Left colon (tissue), 2 donors: Measurements from ENCODE around the gene TYW1. TPM values are rescaled to one million over a fixed set of nuclear protein-coding genes. Genes with fewer than 3 reads are reported as not detected.
"Not testable (repeated sequence)": the region's sequence is repeated elsewhere in the genome, so short reads cannot be mapped to it uniquely, and the experiment has no call there.

ENCODE experiments used
- ATAC-seq: fragments of 200-7000 bp; cut with Tn5 transposase; one replicate; pipeline ENCODE4 v1.9.1; 2020; ENCODE audit warnings: mild to moderate bottlenecking, moderate library complexity
- DNase-seq, 2 donors: peaks; one replicate each; pipeline ENCODE4 v3.0.0-alpha.2; 2020
- intact Hi-C, 2 donors: fragments of 100-400 bp; cut with DNase I in 1 of 2; cut with micrococcal nuclease in 1 of 2; formaldehyde crosslinking; loops; one replicate each; pipeline versions ENCODE4 v1.11.2 to v1.14.0; 2022; cut with DNase I, micrococcal nuclease
- total RNA-seq, 2 donors: library from RNA; stranded (reverse); fragmentation: NEBNext Ultra II Directional; extraction: Animal tissue kit (Norgen Biotek cat#: 25700); gene quantifications; one replicate each; pipeline ENCODE4 v1.2.1, GENCODE V29; 2021
- donor health status: DM: no; HTN: no; CAD: no.
- donor health status: DM: yes; HTN: yes; CAD: no.

Gene TYW1
- total RNA-seq, 2 donors from 2014 or later, result 16.1 to 17.9 TPM

- intact Hi-C loops, ATAC-seq, DNase-seq: not testable (repeated sequence)
Observed at GRCh38 chr7:67100038-67100437, 103.4 kb downstream of the TYW1 start.

GRCh38 chr7:67100956-67101361 is 104.3 kb downstream of the TYW1 start:
- peak in 1 of 2 donors; percentile 13 for DNase-seq
- intact Hi-C loops, result no loop called here
- ATAC-seq, result peak; percentile 86

- DNase-seq, ATAC-seq, intact Hi-C loops: not testable (repeated sequence)
Observed at GRCh38 chr7:67104937-67105336, 108.3 kb downstream of the TYW1 start.

DNA sequence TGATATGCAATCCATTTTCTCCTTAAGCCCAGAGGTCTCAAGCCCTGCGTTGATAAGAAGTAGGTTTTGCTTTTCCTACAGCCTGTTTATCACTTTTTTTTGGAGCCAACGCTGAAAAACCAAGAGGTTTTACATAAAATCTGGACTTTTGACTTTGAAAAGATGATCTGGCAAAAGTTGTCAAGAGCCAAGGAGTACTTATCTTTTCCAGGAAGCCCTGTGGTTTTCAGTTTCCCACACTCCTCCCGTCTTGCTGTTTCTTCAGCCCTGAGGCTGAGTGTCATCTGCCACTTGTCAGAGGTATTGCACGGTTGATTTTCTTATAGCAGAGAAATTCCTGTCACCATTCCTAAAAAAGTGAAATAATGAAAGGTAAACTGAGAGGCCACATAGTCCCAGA is 108.7 kb downstream of the TYW1 start:
- intact Hi-C loops, result no loop called here
- DNase-seq (no peak), ATAC-seq (no peak)

DNA sequence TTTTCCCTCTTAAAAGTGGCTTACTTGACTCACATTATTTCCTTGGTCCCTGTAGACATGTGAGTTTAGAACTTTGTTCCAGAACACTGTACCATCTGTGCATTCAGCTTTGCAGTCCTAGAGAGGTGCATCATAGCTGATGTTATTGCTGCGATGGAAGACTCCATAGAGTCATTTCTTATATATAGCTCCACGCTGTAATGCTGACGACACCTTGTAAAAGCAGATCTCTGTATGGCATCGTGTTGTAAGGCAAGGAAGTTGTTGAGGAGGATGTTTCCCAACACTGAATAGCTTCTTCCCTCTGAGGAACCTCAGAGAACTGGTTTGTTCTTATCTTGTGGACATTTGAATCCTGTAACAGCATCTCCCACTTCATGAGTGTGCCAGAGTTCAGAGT is 109.6 kb downstream of the TYW1 start:
- ATAC-seq, DNase-seq, intact Hi-C loops: not testable (repeated sequence)

GRCh38 chr7:67111342-67111741 is 114.7 kb downstream of the TYW1 start:
- DNase-seq, ATAC-seq, intact Hi-C loops: not testable (repeated sequence)

DNA sequence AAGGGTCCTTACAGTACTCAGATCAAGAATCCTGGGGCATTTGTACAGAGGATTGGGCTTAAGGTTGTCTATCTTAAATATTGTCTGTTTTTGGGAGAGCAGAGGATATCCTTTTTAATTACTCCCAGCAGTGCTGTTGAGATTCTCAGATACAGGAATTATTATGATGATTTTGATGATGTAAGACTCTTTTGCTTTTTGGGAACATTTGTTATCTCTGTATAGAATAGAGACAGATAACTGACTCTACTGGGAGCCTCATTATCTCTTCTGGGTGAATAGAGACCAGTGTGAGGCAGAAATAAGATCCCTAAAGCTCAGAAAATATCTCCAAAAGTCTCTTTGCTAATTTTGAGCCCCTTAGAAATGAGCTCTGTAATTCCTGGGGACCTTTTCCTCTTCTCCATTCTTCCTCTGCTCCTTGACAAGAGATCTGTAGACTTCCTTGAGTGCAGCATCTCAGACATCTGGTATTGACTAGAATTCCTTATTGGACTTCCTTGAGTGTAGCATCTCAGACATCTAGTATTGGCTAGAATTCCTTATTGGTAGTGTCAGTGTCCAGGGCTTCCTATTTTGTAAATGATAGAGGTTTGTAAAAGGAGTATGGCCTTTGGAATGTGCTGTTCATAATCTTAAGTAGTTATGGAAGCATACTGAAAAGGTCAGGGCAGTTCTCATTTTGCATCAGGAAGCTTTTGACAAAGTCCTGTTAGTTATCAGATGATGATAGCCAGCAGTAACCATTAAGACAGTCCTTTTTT is 118.0 kb downstream of the TYW1 start:
- DNase-seq, intact Hi-C loops: not testable (repeated sequence)
- ATAC-seq, result peak; percentile 89

DNA sequence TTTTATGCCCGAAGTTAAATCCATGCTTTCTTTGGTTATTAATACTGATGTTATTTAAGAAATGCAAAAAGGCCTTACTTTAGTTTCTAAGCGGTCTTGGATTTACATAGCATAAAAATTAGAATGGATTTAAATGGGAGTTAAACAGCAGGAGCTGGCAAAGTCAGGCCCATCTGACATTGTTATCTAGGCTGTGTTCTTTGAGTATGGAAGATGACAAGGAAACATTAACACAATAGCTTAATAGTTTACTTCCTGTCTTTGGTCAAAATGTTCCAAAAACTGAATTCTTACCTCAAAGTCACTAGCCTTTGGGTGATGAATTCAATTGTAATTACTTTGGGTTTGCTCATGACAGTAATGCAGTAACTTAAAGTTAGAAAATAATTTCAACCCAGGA is 123.9 kb downstream of the TYW1 start:
- DNase-seq, intact Hi-C loops, ATAC-seq: not testable (repeated sequence)

- intact Hi-C loops, ATAC-seq, DNase-seq: not testable (repeated sequence)
Observed at GRCh38 chr7:67128257-67128656, 131.6 kb downstream of the TYW1 start.

- intact Hi-C loops, DNase-seq, ATAC-seq: not testable (repeated sequence)
Observed at GRCh38 chr7:67130766-67131165, 134.1 kb downstream of the TYW1 start.

- ATAC-seq, DNase-seq, intact Hi-C loops: not testable (repeated sequence)
Observed at GRCh38 chr7:67134912-67135311, 138.3 kb downstream of the TYW1 start.

DNA sequence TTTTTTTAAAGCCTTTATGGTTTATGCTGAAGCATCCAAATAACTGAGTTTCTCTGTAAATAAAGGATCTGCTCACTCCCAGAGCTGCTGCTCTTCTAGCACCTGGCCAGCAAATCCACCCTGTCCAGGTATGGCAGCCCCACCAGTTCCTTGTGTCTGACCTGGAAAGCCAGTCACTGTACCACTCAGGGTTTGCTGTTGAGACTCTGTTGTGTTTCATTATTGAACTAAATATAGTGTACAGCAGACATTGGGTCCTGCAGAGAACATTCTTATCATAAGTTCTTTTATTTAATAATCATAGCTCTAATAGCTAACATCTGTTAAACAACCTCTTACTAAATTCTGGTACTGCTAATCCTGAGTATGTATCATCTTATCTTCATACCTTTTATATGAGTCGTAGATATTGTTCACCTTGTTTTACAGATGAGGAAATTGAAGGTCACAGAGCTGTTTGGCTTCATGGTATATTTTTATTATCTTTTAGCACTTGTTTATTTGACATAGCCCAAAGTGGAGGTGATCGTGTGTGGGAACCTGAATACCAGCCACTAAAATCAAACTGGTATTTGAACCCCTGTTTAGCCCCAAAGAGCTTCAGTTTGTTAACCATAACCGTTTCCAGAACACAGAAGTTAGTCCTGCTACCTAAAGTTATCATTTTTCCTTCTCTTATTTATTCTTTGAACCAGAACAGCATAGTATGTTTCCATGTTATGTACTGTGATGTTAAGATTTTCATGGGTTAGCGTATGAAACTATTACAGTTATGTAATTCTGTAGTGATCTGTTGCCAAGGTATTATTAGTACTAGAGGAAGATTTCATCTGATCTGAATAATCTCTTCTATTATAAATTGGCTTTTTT is 139.2 kb downstream of the TYW1 start:
- intact Hi-C loops, DNase-seq: not testable (repeated sequence)
- peak; percentile 42 for ATAC-seq

GRCh38 chr7:67137489-67137888 is 140.9 kb downstream of the TYW1 start:
- DNase-seq, ATAC-seq, intact Hi-C loops: not testable (repeated sequence)

GRCh38 chr7:67139876-67140275 is 143.2 kb downstream of the TYW1 start:
- intact Hi-C loops, ATAC-seq, DNase-seq: not testable (repeated sequence)

- not testable (repeated sequence) for ATAC-seq
Observed at GRCh38 chr7:67141001-67141400, 144.4 kb downstream of the TYW1 start.

DNA sequence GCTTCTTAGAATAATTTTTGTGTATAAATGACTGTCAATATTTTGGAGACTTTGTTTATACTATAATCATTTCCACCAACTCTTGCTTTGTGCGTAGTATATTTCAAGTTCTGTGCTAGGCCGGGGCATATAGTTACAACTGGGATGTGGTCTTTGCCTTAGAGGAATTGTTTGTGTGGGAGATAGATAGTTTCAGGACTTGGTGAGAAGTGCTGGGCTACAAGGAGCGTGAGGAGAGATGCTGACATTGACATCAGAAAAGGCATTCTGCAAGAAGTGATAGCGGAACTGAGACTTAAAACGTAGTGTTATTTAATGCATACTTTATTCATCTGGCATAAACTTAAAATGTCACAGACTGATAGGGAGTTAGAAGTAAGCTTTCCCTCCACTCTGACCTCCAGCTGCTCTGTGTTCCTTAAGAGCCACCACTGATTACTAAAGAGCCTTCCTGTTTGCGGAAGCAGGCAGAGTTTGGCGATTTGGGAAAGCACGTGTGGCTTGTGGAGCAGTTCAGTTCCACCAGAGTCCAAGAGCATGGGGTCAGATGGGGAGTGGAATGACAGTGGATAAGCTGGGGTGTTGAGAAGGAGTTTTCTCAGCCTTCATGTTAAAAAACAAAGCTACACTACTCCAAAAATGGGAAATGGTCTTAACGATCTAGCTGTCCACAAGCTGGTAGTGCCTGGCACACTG is 146.6 kb downstream of the TYW1 start:
- intact Hi-C loops, ATAC-seq, DNase-seq: not testable (repeated sequence)

More at GRCh38 chr7:67141001-67141400, 144.4 kb downstream of the TYW1 start:
- DNase-seq, intact Hi-C loops: not testable (repeated sequence)

DNA sequence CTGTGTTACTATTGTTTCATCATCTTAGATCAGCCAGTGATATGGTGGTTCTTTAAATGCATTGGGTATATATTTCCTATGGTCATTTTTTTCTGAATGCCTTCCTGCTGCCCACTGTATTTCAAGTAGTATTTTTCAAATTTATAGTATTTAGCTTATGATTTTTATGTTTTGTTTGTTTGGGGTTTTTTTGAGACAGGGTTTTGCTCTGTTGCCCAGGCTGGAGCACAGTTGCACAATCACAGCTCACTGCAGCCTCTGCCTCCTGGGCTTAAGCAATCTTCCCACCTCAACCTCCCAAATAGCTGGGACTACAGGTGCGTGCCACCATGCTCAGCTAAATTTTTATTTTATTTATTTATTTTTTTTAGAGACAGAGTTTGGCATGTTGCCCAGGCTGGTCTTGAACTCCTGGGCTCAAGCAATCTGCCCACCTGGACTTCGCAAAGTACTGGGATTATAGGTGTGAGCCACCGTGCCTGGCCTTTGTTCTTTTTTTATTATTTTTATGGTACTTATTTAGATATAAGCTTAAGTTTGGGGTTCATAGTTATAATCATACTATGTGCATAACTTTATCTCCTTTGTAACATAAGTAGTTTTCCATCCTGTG is 149.1 kb downstream of the TYW1 start:
- intact Hi-C loops, result not testable (repeated sequence)

DNA sequence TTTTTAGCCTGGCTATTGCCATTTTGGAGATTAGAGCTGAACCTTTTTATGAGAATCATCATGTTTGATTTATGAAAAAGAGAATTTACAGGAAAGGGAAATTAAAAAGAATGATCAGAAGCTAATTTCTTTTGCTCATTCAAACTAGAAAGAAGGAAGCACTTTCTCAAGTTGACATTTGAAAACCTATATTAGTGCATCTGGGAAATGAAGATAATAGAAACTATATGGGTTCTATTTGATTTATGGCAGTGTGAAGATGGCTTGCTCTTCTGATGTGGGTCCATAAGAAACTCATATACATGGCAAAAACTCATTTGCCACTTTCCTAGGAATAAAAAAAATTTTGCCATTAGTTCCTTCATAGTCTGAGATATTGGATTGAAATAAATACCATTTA is 152.5 kb downstream of the TYW1 start:
- DNase-seq, intact Hi-C loops, ATAC-seq: not testable (repeated sequence)

More for the DNA sequence above, 149.1 kb downstream of the TYW1 start:
- DNase-seq, ATAC-seq: not testable (repeated sequence)
